WERI-Rb-1 (cell line): ENCODE measurements around the gene TMEM258.

Experiments used
- DNase-seq: peaks from one replicate; pipeline ENCODE4 v3.0.0-alpha.2; 2020
- H3K27ac ChIP-seq: fragments of 250-450 bp; sonication (Bioruptor Pico); 2 replicates; pipeline ENCODE4 v1.5.1; 2020; ENCODE audit warnings: mild to moderate bottlenecking, moderate library complexity
- H3K27me3 ChIP-seq: fragments of 250-450 bp; sonication (Bioruptor Pico); 2 replicates; pipeline ENCODE4 v1.5.1; 2021; ENCODE audit warnings: mild to moderate bottlenecking, low read depth, moderate library complexity; ENCODE audit not compliant: insufficient read depth, severe bottlenecking
- H3K36me3 ChIP-seq: fragments of 250-450 bp; sonication (Bioruptor Pico); 2 replicates; pipeline ENCODE4 v1.5.1; 2020; ENCODE audit warnings: mild to moderate bottlenecking, moderate library complexity
- H3K4me3 ChIP-seq: 2 replicates; pipeline ENCODE4 v1.5.1; 2011; ENCODE audit warnings: low read depth, mild to moderate bottlenecking, control low read depth, low read length
- H3K9me3 ChIP-seq: fragments of 250-450 bp; sonication (Bioruptor Pico); 2 replicates; pipeline ENCODE4 v1.5.1; 2021; ENCODE audit warnings: mild to moderate bottlenecking, moderate library complexity; ENCODE audit not compliant: severe bottlenecking
- CTCF ChIP-seq: IDR thresholded peaks from 2 replicates; pipeline ENCODE4 v1.5.1; 2011; ENCODE audit warnings: low read depth, mild to moderate bottlenecking, control low read depth, inconsistent platforms, low read length

Gene TMEM258

DNA sequence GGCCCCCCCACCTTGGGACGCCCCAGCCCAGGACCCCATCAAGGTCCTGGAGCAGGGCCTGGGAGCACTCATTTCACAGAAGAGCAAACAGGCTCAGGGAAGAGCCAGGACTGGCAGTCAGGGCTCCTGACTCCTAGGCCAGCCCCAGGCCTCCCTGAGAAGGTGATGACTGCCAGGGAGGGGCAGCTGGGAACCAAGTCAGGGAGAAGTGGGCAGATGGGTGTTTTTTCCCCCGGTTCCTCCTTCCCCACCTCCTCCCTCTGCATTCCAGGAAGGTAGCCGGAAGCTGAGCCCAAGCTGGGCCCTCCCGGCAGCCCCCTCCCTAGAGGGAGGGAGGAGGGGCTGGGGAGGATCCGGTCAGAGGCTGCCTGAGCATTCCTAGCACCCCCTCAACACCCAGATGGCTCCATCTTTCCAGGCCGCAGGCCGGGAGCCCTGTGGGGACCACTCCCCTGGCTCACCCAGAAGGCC is 20.4 kb downstream of the TMEM258 start:
- no peaks in the 10 kb centered on the region for H3K9me3 ChIP-seq
- H3K27ac ChIP-seq, result no peak overlapping the region
- no peak for TF ChIP-seq CTCF
- H3K27me3 ChIP-seq, result no peaks in the 10 kb centered on the region
- no peak overlapping the region for H3K4me3 ChIP-seq
- DNase-seq, result no peak
- no peaks in the 10 kb centered on the region for H3K36me3 ChIP-seq

DNA sequence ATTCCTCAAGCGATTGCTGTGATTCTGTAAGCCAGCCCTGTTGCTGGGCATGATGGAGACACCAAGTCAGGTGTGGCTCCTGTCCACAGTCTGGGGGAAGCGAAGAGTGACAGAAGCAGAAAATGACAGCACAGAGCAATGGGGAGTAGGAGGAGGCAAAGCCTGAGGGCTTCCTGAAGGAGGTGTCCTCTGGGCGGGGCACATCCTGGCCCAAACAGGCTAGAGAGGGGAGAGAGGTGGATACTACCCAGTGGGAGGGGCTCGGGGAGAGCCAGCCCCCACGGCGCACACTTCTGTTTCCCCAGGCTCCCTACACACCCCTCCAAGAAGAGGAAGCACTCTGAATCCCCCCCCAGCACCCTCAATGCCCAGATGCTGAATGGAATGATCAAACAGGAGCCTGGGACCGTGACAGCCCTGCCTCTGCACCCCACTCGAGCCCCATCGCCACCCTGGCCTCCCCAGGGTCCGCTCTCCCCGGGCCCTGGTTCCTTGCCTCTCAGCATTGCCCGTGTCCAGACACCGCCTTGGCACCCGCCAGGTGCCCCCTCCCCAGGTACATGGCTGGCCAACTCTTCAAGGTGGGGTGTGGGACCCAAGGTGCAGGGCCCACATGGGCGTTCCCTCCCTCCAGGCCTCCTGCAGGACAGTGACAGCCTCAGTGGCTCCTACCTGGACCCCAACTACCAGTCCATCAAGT is 21.1 kb downstream of the TMEM258 start:
- H3K36me3 ChIP-seq, result no peaks in the 10 kb centered on the region
- H3K27ac ChIP-seq, result no peak overlapping the region

DNA sequence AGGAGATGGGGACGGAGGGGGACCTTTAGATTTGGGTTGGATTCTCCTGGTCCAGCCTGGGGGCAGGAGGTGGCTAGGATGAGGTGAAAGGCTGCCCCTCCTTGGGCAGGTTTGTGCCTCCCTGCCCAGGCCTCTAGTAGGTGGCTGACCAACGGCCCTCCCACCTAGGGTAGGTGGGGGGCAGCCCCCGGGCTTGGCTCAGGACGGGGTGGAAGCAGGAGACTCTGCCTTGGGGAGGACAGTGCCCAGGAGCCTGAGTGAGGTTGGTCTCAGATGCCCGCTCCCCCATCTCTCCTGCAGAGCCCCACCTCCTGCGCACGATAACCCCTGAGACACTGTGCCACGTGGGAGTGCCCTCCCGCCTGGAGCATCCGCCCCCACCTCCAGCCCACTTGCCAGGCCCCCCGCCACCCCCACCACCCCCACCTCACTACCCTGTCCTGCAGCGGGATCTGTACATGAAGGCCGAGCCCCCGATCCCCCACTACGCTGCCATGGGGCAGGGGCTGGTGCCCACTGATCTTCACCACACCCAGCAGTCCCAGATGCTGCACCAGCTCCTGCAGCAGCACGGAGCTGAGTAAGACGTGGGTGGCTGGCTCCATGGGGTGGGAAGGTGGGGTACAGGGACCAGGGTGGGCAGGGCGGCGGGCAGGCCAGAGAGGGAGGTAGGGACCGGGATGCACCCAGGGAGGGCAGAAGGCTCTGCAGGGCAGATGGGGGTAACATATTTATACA is 22.3 kb downstream of the TMEM258 start:
- TF ChIP-seq CTCF, result no peak
- Histone ChIP-seq H3K36me3 (no peaks in the 10 kb centered on the region), H3K9me3 (no peaks in the 10 kb centered on the region), H3K27ac (no peak overlapping the region), H3K27me3 (no peaks in the 10 kb centered on the region), H3K4me3 (no peak overlapping the region)
- no peak for DNase-seq

More for the DNA sequence above, 21.1 kb downstream of the TMEM258 start:
- no peaks in the 10 kb centered on the region for H3K9me3 ChIP-seq
- no peak for DNase-seq
- H3K4me3 ChIP-seq, result no peak overlapping the region
- TF ChIP-seq CTCF, result no peak
- H3K27me3 ChIP-seq, result no peaks in the 10 kb centered on the region

- Histone ChIP-seq H3K9me3 (no peaks in the 10 kb centered on the region), H3K36me3 (no peaks in the 10 kb centered on the region), H3K27me3 (no peaks in the 10 kb centered on the region), H3K27ac (no peak overlapping the region), H3K4me3 (no peak overlapping the region)
- DNase-seq, result no peak
- TF ChIP-seq CTCF, result peak; percentile 27; the same call in 1 of the 2 replicates
Measured at GRCh38 chr11:61769169-61769920, 23.1 kb downstream of the TMEM258 start.

- TF ChIP-seq CTCF, result no peak
- Histone ChIP-seq H3K27me3 (no peaks in the 10 kb centered on the region), H3K36me3 (no peaks in the 10 kb centered on the region), H3K4me3 (no peak overlapping the region), H3K27ac (no peak overlapping the region), H3K9me3 (no peaks in the 10 kb centered on the region)
- no peak for DNase-seq
Measured at GRCh38 chr11:61768376-61769076, 23.9 kb downstream of the TMEM258 start.
